Gastroesophageal sphincter (tissue), 4 donors: Measurements from ENCODE around the gene SAMD4B. TPM values are rescaled to one million over a fixed set of nuclear protein-coding genes. Genes with fewer than 3 reads are reported as not detected.
A peak's percentile ranks its signal among the peaks of the same experiment; 100 is the strongest.

Source experiments
- ATAC-seq: fragments of 150-250 bp; one replicate; pipeline ENCODE4 v1.9.1; 2016; ENCODE audit warnings: mild to moderate bottlenecking, moderate library complexity
- H3K27ac ChIP-seq, 4 donors: fragments of 200-600 bp; sonication (generic) in 3 of 4; 1 replicate in 3 of 4; 2 replicates in 1 of 4; pipeline ENCODE4 v1.5.1; 2016 to 2019
- H3K27me3 ChIP-seq: fragments of 200-600 bp; sonication (generic); one replicate; pipeline ENCODE4 v1.5.1; 2019
- H3K36me3 ChIP-seq, 2 donors: fragments of 200-600 bp; sonication (generic); one replicate each; pipeline ENCODE4 v1.5.1; 2019; ENCODE audit warnings: control low read depth in 1 of 2
- H3K4me1 ChIP-seq, 3 donors: fragments of 200-600 bp; sonication (generic); 1 replicate in 2 of 3; 2 replicates in 1 of 3; pipeline ENCODE4 v1.5.1; 2016 to 2019; ENCODE audit warnings: control low read depth in 2 of 3
- H3K4me3 ChIP-seq, 2 donors: fragments of 200-600 bp; sonication (generic); one replicate each; pipeline ENCODE4 v1.5.1; 2019; ENCODE audit warnings: mild to moderate bottlenecking in 1 of 2, moderate library complexity in 1 of 2
- H3K9me3 ChIP-seq, 3 donors: fragments of 200-600 bp; sonication (generic); one replicate each; pipeline ENCODE4 v1.5.1; 2017 to 2019; ENCODE audit warnings: control low read depth in 2 of 3
- CTCF ChIP-seq, 4 experiments: fragments of 200-600 bp in 2 of 4; fragments of 450-650 bp in 2 of 4; sonication (generic) in 1 of 4; IDR thresholded peaks; one replicate each; pipeline ENCODE4 v1.5.1; 2017 to 2019; ENCODE audit warnings: antibody characterized with exemption in 4 of 4, mild to moderate bottlenecking in 2 of 4, moderate library complexity in 2 of 4
- EP300 ChIP-seq: sonication (generic); formaldehyde crosslinking; IDR thresholded peaks from one replicate; pipeline ENCODE4 v1.6.1; 2017; ENCODE audit warnings: antibody characterized with exemption, mild to moderate bottlenecking
- POLR2A ChIP-seq, 2 donors: fragments of 450-650 bp; IDR thresholded peaks; one replicate each; pipeline ENCODE4 v1.6.1; 2017; ENCODE audit warnings: antibody characterized with exemption in 2 of 2, mild to moderate bottlenecking in 2 of 2, moderate library complexity in 1 of 2
- POLR2AphosphoS5 ChIP-seq: sonication (generic); formaldehyde crosslinking; IDR thresholded peaks from one replicate; pipeline ENCODE4 v1.6.1; 2017; ENCODE audit warnings: antibody characterized with exemption
- WGBS, 2 donors: methylation state at CpG; one replicate each; pipeline ENCODE4 v1.1.5; 2018; ENCODE audit warnings: low coverage in 1 of 2; 5-methylcytosine and 5-hydroxymethylcytosine counted together
- total RNA-seq, 4 donors: library from RNA; depleted of rRNA; stranded (reverse); fragments of >200 nt; gene quantifications; one replicate each; pipeline ENCODE4 v1.1.0, GENCODE V29; 2016

SAMD4B gene
- total RNA-seq, 4 donors from 2014 or later = 68.2 to 121 (median 92.8) TPM

- no peaks in the 10 kb centered on the region for H3K27me3 ChIP-seq
- H3K4me1 ChIP-seq = peaks cover 8 to 83% (median 35%) of the 10 kb centered on the region in 3 donors
- ATAC-seq = no peak
- H3K36me3 ChIP-seq = peaks cover 0 to 25% of the 10 kb centered on the region in 2 donors
- peak overlapping the region; percentile 99 to 100 (median 99) for H3K27ac ChIP-seq
- H3K9me3 ChIP-seq = no peaks in the 10 kb centered on the region
- no peak overlapping the region for H3K4me3 ChIP-seq
- TF ChIP-seq CTCF (IDR thresholded peaks at IDR 0.05) = no peak
- TF ChIP-seq EP300 = no peak
- TF ChIP-seq POLR2A (IDR thresholded peaks at IDR 0.05) = no peak
- TF ChIP-seq POLR2AphosphoS5 = no peak
- 72% methylated on average over 3 of the region's 4 CpGs; no CpG with 5 or more reads in 1 of the 2 donors for WGBS, 2 donors
These were observed 58.9 kb downstream of the SAMD4B start for GRCh38 chr19:39401070-39401548.

- no peak for ATAC-seq
- H3K4me3 ChIP-seq = peak overlapping the region in 1 of 2 donors; percentile 71
- WGBS, 2 donors = 53 to 80% methylated on average over 1 to 7 of the region's 25 CpGs
- no peak for TF ChIP-seq POLR2A (IDR thresholded peaks at IDR 0.05)
- peak; percentile 35 for TF ChIP-seq POLR2AphosphoS5
- H3K4me1 ChIP-seq = peaks cover 8 to 82% (median 35%) of the 10 kb centered on the region in 3 donors
- H3K27me3 ChIP-seq = no peaks in the 10 kb centered on the region
- H3K36me3 ChIP-seq = peaks cover 0 to 19% of the 10 kb centered on the region in 2 donors
- peak overlapping the region; percentile 99 to 100 (median 99) for H3K27ac ChIP-seq
- no peaks in the 10 kb centered on the region for H3K9me3 ChIP-seq
These were observed 59.5 kb downstream of the SAMD4B start for GRCh38 chr19:39401549-39402345.

GRCh38 chr19:39402346-39403300 lies 60.4 kb downstream of the SAMD4B start:
- peak; percentile 35 for ATAC-seq
- 1 to 11% methylated on average over 7 to 23 of the region's 59 CpGs for WGBS, 2 donors
- Histone ChIP-seq H3K27me3 (no peaks in the 10 kb centered on the region), H3K27ac (peak overlapping the region; percentile 99 to 100 (median 99)), H3K4me3 (peak overlapping the region; percentile 50 to 71), H3K9me3 (no peaks in the 10 kb centered on the region), H3K4me1 (peaks cover 8 to 73% (median 31%) of the 10 kb centered on the region in 3 donors), H3K36me3 (peaks cover 0 to 19% of the 10 kb centered on the region in 2 donors)
- peak in 1 of 2 donors; percentile 36 for TF ChIP-seq POLR2A (IDR thresholded peaks at IDR 0.05)
- TF ChIP-seq POLR2AphosphoS5 = peak; percentile 95
- TF ChIP-seq CTCF (IDR thresholded peaks at IDR 0.05) = no peak
- no peak for TF ChIP-seq EP300

- no peaks in the 10 kb centered on the region for H3K9me3 ChIP-seq
- H3K4me1 ChIP-seq = peaks cover 0 to 63% (median 22%) of the 10 kb centered on the region in 3 donors
- peak overlapping the region; percentile 99 to 100 (median 99) for H3K27ac ChIP-seq
- no peaks in the 10 kb centered on the region for H3K27me3 ChIP-seq
- peaks cover 4 to 24% of the 10 kb centered on the region in 2 donors for H3K36me3 ChIP-seq
- TF ChIP-seq POLR2A (IDR thresholded peaks at IDR 0.05) (peak; percentile 57 to 73), EP300 (peak; percentile 86), CTCF (IDR thresholded peaks at IDR 0.05) (no peak), POLR2AphosphoS5 (peak; percentile 99)
- peak; percentile 67 for ATAC-seq
- WGBS, 2 donors = 0% methylated on average over 2 to 5 of the region's 43 CpGs
- H3K4me3 ChIP-seq = peak overlapping the region; percentile 50 to 71
These were observed 61.4 kb downstream of the SAMD4B start for GRCh38 chr19:39403331-39404312.
